Dermis microvascular lymphatic vessel endothelial cell (primary cell): Measurements from ENCODE around the gene CLSTN2. TPM values are rescaled to one million over a fixed set of nuclear protein-coding genes. Genes with fewer than 3 reads are reported as not detected.
A peak's percentile ranks its signal among the peaks of the same experiment; 100 is the strongest.

Experiments used
- DNase-seq, 2 donors: peaks; one replicate each; pipeline versions ENCODE4 v3.0.0 to v3.0.0-alpha.2; 2010; ENCODE audit warnings: low read depth in 2 of 2
- total RNA-seq: library from RNA; depleted of rRNA; stranded (reverse); fragments of >200 nt; gene quantifications from 2 replicates; pipeline ENCODE4 v1.2.1, GENCODE V29; 2014

Gene CLSTN2
- total RNA-seq, result under 0.01 and 0.13 TPM in 2 replicates

- peak in 1 of 2 donors; percentile 10 for DNase-seq
Measured at GRCh38 chr3:139935016-139935865, at the start of gene CLSTN2. CLSTN2 (plus strand) TSS chr3:139935185.

GRCh38 chr3:139887431-139887830, 47.6 kb upstream of the CLSTN2 start:
- no peak for DNase-seq

- no peak for DNase-seq
Measured at GRCh38 chr3:139888561-139889140, 46.3 kb upstream of the CLSTN2 start.

GRCh38 chr3:139893267-139893962, 41.6 kb upstream of the CLSTN2 start:
- DNase-seq, result no peak

- DNase-seq, result no peak
Measured at GRCh38 chr3:139893963-139894642, 40.9 kb upstream of the CLSTN2 start.

GRCh38 chr3:139894643-139894989, 40.4 kb upstream of the CLSTN2 start:
- DNase-seq, result no peak

GRCh38 chr3:139897759-139898158, 37.2 kb upstream of the CLSTN2 start:
- no peak for DNase-seq

GRCh38 chr3:139906418-139906817, 28.6 kb upstream of the CLSTN2 start:
- no peak for DNase-seq

GRCh38 chr3:139909811-139910210, 25.2 kb upstream of the CLSTN2 start:
- DNase-seq, result no peak

GRCh38 chr3:139916271-139916670, 18.7 kb upstream of the CLSTN2 start:
- no peak for DNase-seq

GRCh38 chr3:139917226-139917785, 17.7 kb upstream of the CLSTN2 start:
- DNase-seq, result no peak

- no peak for DNase-seq
Measured at GRCh38 chr3:139928708-139929505, 6.1 kb upstream of the CLSTN2 start.

- no peak for DNase-seq
Measured at GRCh38 chr3:139930211-139930610, 4.8 kb upstream of the CLSTN2 start.

GRCh38 chr3:139933766-139934165, 1.2 kb upstream of the CLSTN2 start:
- DNase-seq, result no peak

- no peak for DNase-seq
Measured at GRCh38 chr3:139934613-139935015, 371 bp upstream of the CLSTN2 start.

- no peak for DNase-seq
Measured at GRCh38 chr3:139935866-139936817, 1.2 kb downstream of the CLSTN2 start.

- DNase-seq, result peak; percentile 14 to 44
Measured at GRCh38 chr3:139937674-139938279, 2.8 kb downstream of the CLSTN2 start.

- no peak for DNase-seq
Measured at GRCh38 chr3:139939681-139940190, 4.8 kb downstream of the CLSTN2 start.

GRCh38 chr3:139940622-139941021, 5.6 kb downstream of the CLSTN2 start:
- no peak for DNase-seq
